HepG2 (cell line): ENCODE results near the gene RRP8. TPM values are rescaled to one million over a fixed set of nuclear protein-coding genes. Genes with fewer than 3 reads are reported as not detected.

ENCODE experiments used
- ATAC-seq: fragments of 200-7000 bp; cut with Tn5 transposase; 3 replicates; pipeline ENCODE4 v1.9.1; 2020; ENCODE audit warnings: mild to moderate bottlenecking, moderate library complexity
- BruUV-seq: library from RNA; stranded (reverse); fragments of 400-500 nt; replicated peaks from 2 replicates; lab custom pipeline; 2021; lab: Mats Ljungman, UMichigan
- CTCF ChIA-PET: fragments of 300-600 bp; formaldehyde crosslinking; extraction: SDS; loops from one replicate; lab custom pipeline; 2021; ENCODE audit warnings: low total read pairs, inconsistent platforms, low intra/inter-chr PET ratio; lab: Yijun Ruan, JAX
- POLR2A ChIA-PET: fragments of 350-600 bp; sonication (Branson Sonifier 250); formaldehyde crosslinking; loops from one replicate; lab custom pipeline; 2020; ENCODE audit warnings: antibody characterized with exemption, inconsistent platforms; lab: Yijun Ruan, JAX
- DNase-seq: peaks from one replicate; pipeline ENCODE4 v3.0.0-alpha.2; 2015; ENCODE audit warnings: low spot score
- FAIRE-seq: peaks from 3 replicates; lab custom pipeline; 2011; peaks lifted over from hg19 to GRCh38; lab: Jason Lieb, UNC
- H2AFZ ChIP-seq: one replicate; pipeline ENCODE4 v1.6.1; 2011; ENCODE audit warnings: low read length, inconsistent platforms
- H3K27ac ChIP-seq: fragments of 300-600 bp; 3 replicates; pipeline ENCODE4 v1.8.0; 2011; ENCODE audit warnings: mixed run types, mild to moderate bottlenecking, mixed read lengths, low read length, inconsistent platforms; ENCODE audit not compliant: insufficient read depth; ENCODE audit errors: extremely low read length
- H3K27me3 ChIP-seq, 2 experiments: fragments of 200-600 bp in 1 of 2; 2 replicates in 1 of 2; 3 replicates in 1 of 2; pipeline versions ENCODE4 v1.6.0 to v1.8.0; 2011; ENCODE audit warnings: low read length in 2 of 2, mild to moderate bottlenecking in 2 of 2, moderate library complexity in 2 of 2, inconsistent platforms in 1 of 2; ENCODE audit not compliant: insufficient read depth in 2 of 2, control insufficient read depth in 1 of 2
- H3K36me3 ChIP-seq, 2 experiments: fragments of 200-600 bp in 1 of 2; replicated peaks in 1 of 2; 2 replicates in 1 of 2; 3 replicates in 1 of 2; pipeline versions ENCODE4 v1.5.1 to v1.8.0; 2011; ENCODE audit warnings: low read length in 2 of 2, inconsistent platforms in 1 of 2; ENCODE audit not compliant: insufficient read depth in 2 of 2, control insufficient read depth in 1 of 2
- H3K4me1 ChIP-seq: 2 replicates; pipeline ENCODE4 v1.5.1; 2012; ENCODE audit warnings: low read length, inconsistent platforms; ENCODE audit not compliant: insufficient read depth
- H3K4me2 ChIP-seq: 2 replicates; pipeline ENCODE4 v1.6.0; 2011; ENCODE audit warnings: low read depth, low read length, inconsistent platforms
- H3K4me3 ChIP-seq, 3 experiments: fragments of 200-600 bp in 1 of 3; sonication (generic), shearing (Covaris generic) in 1 of 3; replicated peaks in 1 of 3; 2 replicates each; pipeline ENCODE4 v1.5.1; 2011 to 2016; ENCODE audit warnings: low read length in 3 of 3, inconsistent platforms in 2 of 3, low read depth in 2 of 3, mild to moderate bottlenecking in 2 of 3, control low read depth in 1 of 3, mixed read lengths in 1 of 3; ENCODE audit not compliant: insufficient read depth in 1 of 3
- H3K79me2 ChIP-seq: one replicate; pipeline ENCODE4 v1.6.1; 2011; ENCODE audit warnings: low read length, inconsistent platforms; ENCODE audit not compliant: insufficient read depth
- H3K9ac ChIP-seq: 2 replicates; pipeline ENCODE4 v1.6.0; 2011; ENCODE audit warnings: mild to moderate bottlenecking, low read depth, low read length, inconsistent platforms; ENCODE audit not compliant: insufficient read depth
- H3K9me3 ChIP-seq: 2 replicates; pipeline ENCODE4 v1.5.1; 2012; ENCODE audit warnings: mild to moderate bottlenecking, low read length
- H4K20me1 ChIP-seq: 2 replicates; pipeline ENCODE4 v1.6.0; 2011; ENCODE audit warnings: inconsistent platforms, mild to moderate bottlenecking, low read length, moderate library complexity; ENCODE audit not compliant: insufficient read depth
- BCLAF1 ChIP-seq: fragments of 450-650 bp; IDR thresholded peaks from 2 replicates; pipeline ENCODE4 v1.6.1; 2017; ENCODE audit warnings: mild to moderate bottlenecking
- CTCF ChIP-seq: sonication (generic); formaldehyde crosslinking; IDR thresholded peaks from 2 replicates; pipeline ENCODE4 v1.5.0; 2020; ENCODE audit warnings: mild to moderate bottlenecking, missing genetic modification reagents, moderate library complexity
- GATAD2A ChIP-seq: IDR thresholded peaks from 2 replicates; pipeline ENCODE4 v1.6.1; 2016
- GMEB2 ChIP-seq: IDR thresholded peaks from 2 replicates; pipeline ENCODE4 v1.6.1; 2016; ENCODE audit warnings: missing biosample characterization, missing genetic modification reagents, low read depth
- MAFF ChIP-seq: IDR thresholded peaks from 2 replicates; pipeline ENCODE4 v1.6.1; 2011; ENCODE audit warnings: low read depth, low read length, improper control_type of control experiment
- MAFG ChIP-seq: sonication (generic); formaldehyde crosslinking; IDR thresholded peaks from 2 replicates; pipeline ENCODE4 v1.5.1; 2020; ENCODE audit warnings: mild to moderate bottlenecking, missing genetic modification reagents
- MAX ChIP-seq: IDR thresholded peaks from 2 replicates; pipeline ENCODE4 v1.6.1; 2012; ENCODE audit warnings: inconsistent platforms
- NPAS2 ChIP-seq: sonication (generic); formaldehyde crosslinking; IDR thresholded peaks from 2 replicates; pipeline ENCODE4 v1.8.0; 2022; ENCODE audit warnings: mild to moderate bottlenecking, missing genetic modification reagents, borderline replicate concordance
- POLR2AphosphoS2 ChIP-seq: IDR thresholded peaks from 2 replicates; pipeline ENCODE4 v1.6.1; 2011; ENCODE audit warnings: low read depth, low read length, improper control_type of control experiment
- REXO4 ChIP-seq: sonication (generic); formaldehyde crosslinking; IDR thresholded peaks from 2 replicates; pipeline ENCODE4 v1.8.0; 2022; ENCODE audit warnings: missing genetic modification reagents, mild to moderate bottlenecking, borderline replicate concordance
- RFX5 ChIP-seq: IDR thresholded peaks from 2 replicates; pipeline ENCODE4 v1.6.1; 2011; ENCODE audit warnings: low read depth, low read length, improper control_type of control experiment
- TFAP4 ChIP-seq: sonication (generic); IDR thresholded peaks from 2 replicates; pipeline ENCODE4 v1.6.1; 2016; ENCODE audit warnings: low read depth, borderline replicate concordance
- TMF1 ChIP-seq: sonication (generic); formaldehyde crosslinking; IDR thresholded peaks from 2 replicates; pipeline ENCODE4 v1.8.1; 2022; ENCODE audit warnings: low read depth, missing genetic modification reagents
- ZBTB14 ChIP-seq: sonication (generic); formaldehyde crosslinking; IDR thresholded peaks from 2 replicates; pipeline ENCODE4 v1.4.0; 2020; ENCODE audit warnings: missing genetic modification reagents
- ZBTB20 ChIP-seq: sonication (generic); formaldehyde crosslinking; IDR thresholded peaks from 2 replicates; pipeline ENCODE4 v1.8.1; 2023; ENCODE audit warnings: missing genetic modification reagents, low read depth, mild to moderate bottlenecking, borderline replicate concordance
- ZSCAN29 ChIP-seq: sonication (generic); formaldehyde crosslinking; conservative IDR thresholded peaks from 2 replicates; pipeline ENCODE4 v1.4.0; 2020; ENCODE audit warnings: mild to moderate bottlenecking, missing genetic modification reagents
- WGBS: methylation state at CpG from one replicate; pipeline ENCODE4 v1.1.6; 2017; ENCODE audit warnings: low lambda C conversion rate; 5-methylcytosine and 5-hydroxymethylcytosine counted together
- in situ Hi-C: cut with HindIII; loops from 2 replicates; pipeline ENCODE4 v1.10.0; 2017; ENCODE audit warnings: low pct_unique_long_range_greater_than_20kb; ENCODE audit not compliant: extremely low pct_ligation_motif_present
- intact Hi-C: fragments of 100-400 bp; cut with micrococcal nuclease; formaldehyde crosslinking; loops from one replicate; pipeline ENCODE4 v1.10.0; 2022; ENCODE audit not compliant: unreplicated experiment
- polyA plus RNA-seq, 8 experiments: library from polyadenylated mRNA; depleted of rRNA in 3 of 8; stranded (reverse) in 7 of 8; unstranded in 1 of 8; fragments of >200 nt; fragmentation: Illumina TruSeq in 4 of 8; extraction: Trizol in 4 of 8; gene quantifications; 2 replicates each; pipeline versions ENCODE4 v1.2.1 to v1.2.3, GENCODE V29; 2011 to 2016; ENCODE audit warnings: low read depth in 4 of 8, missing spikeins in 1 of 8, mixed read lengths in 1 of 8; ENCODE audit not compliant: insufficient read depth in 1 of 8
- total RNA-seq, 5 experiments: library from RNA; depleted of rRNA; stranded (reverse); fragments of >200 nt; fragmentation: Illumina TruSeq; extraction: Trizol; gene quantifications; 2 replicates each; pipeline ENCODE4 v1.2.3, GENCODE V29; 2016; ENCODE audit warnings: low read depth in 1 of 5

The RRP8 gene
- total and polyA plus RNA-seq, 2 of the 13 experiments (the other 11 are each of a cell fraction or from before 2014, with no cell fraction given), result 7.2 to 21.6 TPM

GRCh38 chr11:6568191-6568918 lies 35.1 kb downstream of the RRP8 start:
- 97% methylated on average over 3 of the region's 4 CpGs for WGBS
- no peaks in the 10 kb centered on the region for H3K4me1 ChIP-seq
- no peaks in the 10 kb centered on the region for H3K9me3 ChIP-seq
- H3K36me3 ChIP-seq, result no peaks in the 10 kb centered on the region
- intact Hi-C loops, result no loop called here
- DNase-seq (no peak), FAIRE-seq (no peak), ATAC-seq (no peak)
- H3K4me2 ChIP-seq, result no peak overlapping the region
- H3K27me3 ChIP-seq, result no peaks in the 10 kb centered on the region
- H3K79me2 ChIP-seq, result no peaks in the 10 kb centered on the region
- no peaks in the 10 kb centered on the region for H4K20me1 ChIP-seq
- BruUV-seq, result no TSS peak
- no peak overlapping the region for H3K4me3 ChIP-seq
- in situ Hi-C loops, result no loop called here
- no peak overlapping the region for H2AFZ ChIP-seq
- ChIA-PET POLR2A (no interaction called here), CTCF (no interaction called here)
- no peak overlapping the region for H3K27ac ChIP-seq
- H3K9ac ChIP-seq, result no peak overlapping the region
- no peak for TF ChIP-seq ZBTB14
- TF ChIP-seq REXO4 (CRISPR knock-in tag), result no peak
- no peak for TF ChIP-seq POLR2AphosphoS2
- peak; percentile 90 for TF ChIP-seq MAFG
- no peak for TF ChIP-seq GATAD2A (CRISPR knock-in tag)
- no peak for TF ChIP-seq ZBTB20 (CRISPR knock-in tag)
- peak; percentile 20; the same call in 1 of the 2 replicates for TF ChIP-seq CTCF
- no peak for TF ChIP-seq NPAS2 (CRISPR knock-in tag)
- TF ChIP-seq RFX5, result peak; percentile 49; the same call in 1 of the 2 replicates
- TF ChIP-seq TMF1 (CRISPR knock-in tag), result no peak
- peak; percentile 100 for TF ChIP-seq MAFF
- TF ChIP-seq BCLAF1, result no peak
- peak; percentile 67; the same call in 1 of the 2 replicates for TF ChIP-seq TFAP4
- TF ChIP-seq ZSCAN29, result no peak
- TF ChIP-seq MAX, result no peak
- TF ChIP-seq GMEB2 (CRISPR knock-in tag), result no peak
